BJ (cell line): Measurements from ENCODE around the gene NFIA. TPM values are rescaled to one million over a fixed set of nuclear protein-coding genes. Genes with fewer than 3 reads are reported as not detected.

Experiments used
- CTCF ChIA-PET: fragments of 350-600 bp; formaldehyde crosslinking; extraction: SDS; loops from one replicate; lab custom pipeline; 2021; ENCODE audit warnings: antibody characterized with exemption, inconsistent platforms; lab: Yijun Ruan, JAX
- POLR2A ChIA-PET: fragments of 300-600 bp; sonication (Branson Sonifier 250); formaldehyde crosslinking; extraction: SDS; loops from one replicate; lab custom pipeline; 2021; ENCODE audit warnings: antibody characterized with exemption; lab: Charles Lee
- DNase-seq: peaks from one replicate; pipeline ENCODE4 v3.0.0-alpha.2; 2011; ENCODE audit warnings: low read depth
- H3K27me3 ChIP-seq: 2 replicates; pipeline ENCODE4 v1.6.0; 2011; ENCODE audit warnings: low read length; ENCODE audit not compliant: control insufficient read depth, insufficient read depth
- H3K36me3 ChIP-seq: 2 replicates; pipeline ENCODE4 v1.5.1; 2011; ENCODE audit warnings: low read length; ENCODE audit not compliant: control insufficient read depth, insufficient read depth
- H3K4me3 ChIP-seq: 2 replicates; pipeline ENCODE4 v1.5.1; 2011; ENCODE audit warnings: low read depth, mild to moderate bottlenecking, control low read depth, low read length
- CTCF ChIP-seq: IDR thresholded peaks from 2 replicates; pipeline ENCODE4 v1.5.1; 2011; ENCODE audit warnings: low read depth, mild to moderate bottlenecking, control low read depth, inconsistent platforms, low read length, moderate library complexity; ENCODE audit not compliant: insufficient read depth
- polyA plus RNA-seq: library from polyadenylated mRNA; depleted of rRNA; stranded (reverse); fragments of >200 nt; gene quantifications from 2 replicates; pipeline ENCODE4 v1.2.3, GENCODE V29; 2011

Gene NFIA
- polyA plus RNA-seq, 1 experiment: 4.5 TPM

- ChIA-PET CTCF (no interaction called here), POLR2A (no interaction called here)
- H3K27me3 ChIP-seq: no peaks in the 10 kb centered on the region
- no peaks in the 10 kb centered on the region for H3K36me3 ChIP-seq
- no peak for TF ChIP-seq CTCF
- no peak for DNase-seq
- no peak overlapping the region for H3K4me3 ChIP-seq
Measured at GRCh38 chr1:61322769-61323168, 240.4 kb downstream of the NFIA start.

GRCh38 chr1:61323681-61324328 lies 241.4 kb downstream of the NFIA start:
- TF ChIP-seq CTCF: no peak
- H3K36me3 ChIP-seq: no peaks in the 10 kb centered on the region
- CTCF ChIA-PET: interaction anchor here (1.7 kb wide), 1 partner anchor 274 kb away, joined by 4 read pairs; no protein-coding TSS in a partner anchor
- no peaks in the 10 kb centered on the region for H3K27me3 ChIP-seq
- POLR2A ChIA-PET: no interaction called here
- no peak overlapping the region for H3K4me3 ChIP-seq
- no peak for DNase-seq

GRCh38 chr1:61326713-61327112 lies 244.4 kb downstream of the NFIA start:
- no peak overlapping the region for H3K4me3 ChIP-seq
- DNase-seq: no peak
- H3K36me3 ChIP-seq: no peaks in the 10 kb centered on the region
- POLR2A ChIA-PET: no interaction called here
- TF ChIP-seq CTCF: no peak
- no peaks in the 10 kb centered on the region for H3K27me3 ChIP-seq
- CTCF ChIA-PET: interaction anchor here (1.0 kb wide), 2 partner anchors 12 to 284 kb away, joined by 3 to 5 read pairs; no protein-coding TSS in a partner anchor

GRCh38 chr1:61327436-61327835 lies 245.1 kb downstream of the NFIA start:
- H3K36me3 ChIP-seq: no peaks in the 10 kb centered on the region
- no peak for TF ChIP-seq CTCF
- ChIA-PET POLR2A (no interaction called here), CTCF (no interaction called here)
- no peak for DNase-seq
- no peaks in the 10 kb centered on the region for H3K27me3 ChIP-seq
- H3K4me3 ChIP-seq: no peak overlapping the region

GRCh38 chr1:61329556-61329955 lies 247.2 kb downstream of the NFIA start:
- Histone ChIP-seq H3K36me3 (no peaks in the 10 kb centered on the region), H3K4me3 (no peak overlapping the region), H3K27me3 (no peaks in the 10 kb centered on the region)
- no peak for DNase-seq
- no peak for TF ChIP-seq CTCF
- ChIA-PET POLR2A (no interaction called here), CTCF (no interaction called here)
